ENCODE results near the gene SATB2. TPM values are rescaled to one million over a fixed set of nuclear protein-coding genes. Genes with fewer than 3 reads are reported as not detected.

The SATB2 gene
- total and polyA plus RNA-seq, 2 donors from 2014 or later = 1.3 to 17.5 TPM

DNA sequence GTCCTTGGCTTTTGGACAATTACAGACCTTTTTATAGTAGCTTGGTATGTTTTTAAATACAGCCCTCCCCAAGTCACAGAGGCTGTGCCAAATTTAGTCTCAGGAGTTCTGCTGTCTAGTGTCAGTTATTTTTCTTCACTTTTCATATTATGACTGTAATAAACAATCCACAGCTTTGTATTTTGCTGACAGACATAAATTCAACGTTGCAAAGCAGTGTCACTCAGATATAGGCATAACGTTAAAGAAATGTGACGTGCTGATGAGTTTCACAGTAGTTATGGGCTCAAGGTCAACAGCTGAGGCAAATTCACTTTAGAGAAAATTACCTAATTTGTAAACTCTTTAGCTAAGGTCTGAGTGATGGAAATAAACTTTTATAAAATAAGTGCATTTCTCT lies 151.6 kb downstream of the SATB2 start:
- Histone ChIP-seq H3K27ac (ENCODE audit: low read depth in 2 of 2, low read length in 2 of 2) (no peak overlapping the region), H3K36me3 (ENCODE audit: control insufficient read depth in 2 of 3, insufficient read depth in 3 of 3, low read length in 3 of 3) (no peaks in the 10 kb centered on the region), H3K4me1 (ENCODE audit: control insufficient read depth in 2 of 3, insufficient read depth in 2 of 3, low read depth in 1 of 3, low read length in 3 of 3) (no peaks in the 10 kb centered on the region), H3K9ac (ENCODE audit: low read length in 3 of 3) (no peak overlapping the region), H3K4me3 (ENCODE audit: low read length in 3 of 3) (no peak overlapping the region), H3K9me3 (ENCODE audit: control insufficient read depth in 2 of 3, insufficient read depth in 1 of 3, low read length in 3 of 3) (no peaks in the 10 kb centered on the region), H3K27me3 (ENCODE audit: control insufficient read depth, insufficient read depth, low read length) (no peaks in the 10 kb centered on the region)
- FAIRE-seq (no peak), DNase-seq (no peak)
- intact Hi-C loops (cut with DNase I) = no loop called here
- no peak for TF ChIP-seq CTCF (IDR thresholded peaks at IDR 0.05; ENCODE audit: borderline replicate concordance, extremely low read depth, insufficient read depth)

DNA sequence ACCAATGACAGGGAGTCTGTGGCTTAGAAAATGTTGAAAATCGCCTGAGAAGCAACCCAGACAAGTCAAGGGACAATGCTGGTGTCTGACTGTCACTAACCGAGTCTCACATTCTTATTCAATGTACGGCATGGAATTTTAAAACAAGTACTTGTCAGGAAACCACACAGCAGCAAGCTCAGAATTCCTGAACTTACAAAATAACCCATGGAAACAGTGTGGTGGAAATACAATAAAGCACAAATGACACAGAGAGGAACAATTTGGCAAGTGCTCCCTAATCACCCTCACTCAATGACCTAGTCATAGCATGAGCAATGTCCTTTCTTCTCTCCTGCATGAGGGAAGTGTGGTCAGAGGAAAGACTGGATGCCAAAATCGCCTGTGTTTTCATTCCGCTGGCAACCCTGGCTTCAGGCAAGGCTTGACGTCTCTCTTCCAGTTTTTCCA lies 154.0 kb downstream of the SATB2 start:
- no peak for TF ChIP-seq CTCF (IDR thresholded peaks at IDR 0.05; ENCODE audit: borderline replicate concordance, extremely low read depth, insufficient read depth)
- H3K4me1 ChIP-seq (ENCODE audit: control insufficient read depth in 2 of 3, insufficient read depth in 2 of 3, low read depth in 1 of 3, low read length in 3 of 3) = no peaks in the 10 kb centered on the region
- no peak overlapping the region for H3K27ac ChIP-seq (ENCODE audit: low read depth in 2 of 2, low read length in 2 of 2)
- H3K27me3 ChIP-seq (ENCODE audit: control insufficient read depth, insufficient read depth, low read length) = no peaks in the 10 kb centered on the region
- no peak overlapping the region for H3K4me3 ChIP-seq (ENCODE audit: low read length in 3 of 3)
- H3K9me3 ChIP-seq (ENCODE audit: control insufficient read depth in 2 of 3, insufficient read depth in 1 of 3, low read length in 3 of 3) = peaks cover 0 to 3% (median 0%) of the 10 kb centered on the region in 3 donors
- FAIRE-seq (no peak), DNase-seq (no peak)
- H3K9ac ChIP-seq (ENCODE audit: low read length in 3 of 3) = no peak overlapping the region
- intact Hi-C loops (cut with DNase I) = no loop called here
- H3K36me3 ChIP-seq (ENCODE audit: control insufficient read depth in 2 of 3, insufficient read depth in 3 of 3, low read length in 3 of 3) = no peaks in the 10 kb centered on the region

DNA sequence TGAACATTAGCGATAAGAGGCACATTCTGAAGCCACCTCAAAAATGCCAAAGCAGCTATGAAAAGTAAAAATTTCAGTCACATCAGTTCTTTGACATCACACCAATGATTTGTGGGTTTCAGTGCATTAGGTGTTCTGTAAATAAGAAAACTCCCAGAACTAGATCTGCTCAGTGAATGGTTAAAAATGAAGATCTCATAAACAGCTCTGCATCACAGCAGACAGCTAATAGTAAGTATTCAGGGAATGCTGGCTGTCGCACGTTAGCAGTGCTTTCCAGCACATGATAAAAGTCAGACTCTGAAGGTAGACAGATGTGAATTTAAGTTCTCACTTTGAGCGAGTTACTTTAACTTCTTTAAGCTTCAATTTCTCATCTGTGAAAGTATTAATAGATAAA lies 154.9 kb downstream of the SATB2 start:
- no peak overlapping the region for H3K27ac ChIP-seq (ENCODE audit: low read depth in 2 of 2, low read length in 2 of 2)
- no peak overlapping the region for H3K9ac ChIP-seq (ENCODE audit: low read length in 3 of 3)
- H3K9me3 ChIP-seq (ENCODE audit: control insufficient read depth in 2 of 3, insufficient read depth in 1 of 3, low read length in 3 of 3) = peaks cover 0 to 3% (median 0%) of the 10 kb centered on the region in 3 donors
- FAIRE-seq = no peak
- DNase-seq = no peak
- TF ChIP-seq CTCF (IDR thresholded peaks at IDR 0.05; ENCODE audit: borderline replicate concordance, extremely low read depth, insufficient read depth) = no peak
- no peaks in the 10 kb centered on the region for H3K36me3 ChIP-seq (ENCODE audit: control insufficient read depth in 2 of 3, insufficient read depth in 3 of 3, low read length in 3 of 3)
- intact Hi-C loops (cut with DNase I) = no loop called here
- no peaks in the 10 kb centered on the region for H3K27me3 ChIP-seq (ENCODE audit: control insufficient read depth, insufficient read depth, low read length)
- no peak overlapping the region for H3K4me3 ChIP-seq (ENCODE audit: low read length in 3 of 3)
- no peaks in the 10 kb centered on the region for H3K4me1 ChIP-seq (ENCODE audit: control insufficient read depth in 2 of 3, insufficient read depth in 2 of 3, low read depth in 1 of 3, low read length in 3 of 3)

DNA sequence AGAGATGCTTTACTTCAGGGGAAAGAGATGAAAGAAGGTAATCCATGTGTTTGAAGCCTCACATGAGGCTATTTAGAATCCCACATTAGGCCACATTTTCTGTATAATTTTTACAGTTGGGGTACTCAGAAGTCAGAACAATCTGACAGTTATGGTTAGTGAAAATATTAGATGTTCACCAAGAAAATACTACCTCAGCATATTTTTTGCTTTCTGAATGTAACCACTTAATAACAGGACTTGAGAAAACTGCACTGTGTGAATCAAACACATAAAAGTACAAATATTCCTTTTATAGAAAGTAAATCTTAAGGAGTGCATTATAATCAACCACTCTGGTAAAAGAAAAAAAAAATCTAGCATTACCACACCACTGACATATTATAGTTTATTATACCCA lies 169.3 kb downstream of the SATB2 start:
- H3K9me3 ChIP-seq (ENCODE audit: control insufficient read depth in 2 of 3, insufficient read depth in 1 of 3, low read length in 3 of 3) = no peaks in the 10 kb centered on the region
- no peaks in the 10 kb centered on the region for H3K36me3 ChIP-seq (ENCODE audit: control insufficient read depth in 2 of 3, insufficient read depth in 3 of 3, low read length in 3 of 3)
- H3K4me1 ChIP-seq (ENCODE audit: control insufficient read depth in 2 of 3, insufficient read depth in 2 of 3, low read depth in 1 of 3, low read length in 3 of 3) = no peaks in the 10 kb centered on the region
- no peak overlapping the region for H3K4me3 ChIP-seq (ENCODE audit: low read length in 3 of 3)
- TF ChIP-seq CTCF (IDR thresholded peaks at IDR 0.05; ENCODE audit: borderline replicate concordance, extremely low read depth, insufficient read depth) = no peak
- no peak overlapping the region for H3K27ac ChIP-seq (ENCODE audit: low read depth in 2 of 2, low read length in 2 of 2)
- no peak overlapping the region for H3K9ac ChIP-seq (ENCODE audit: low read length in 3 of 3)
- no peak for FAIRE-seq
- DNase-seq = no peak
- no peaks in the 10 kb centered on the region for H3K27me3 ChIP-seq (ENCODE audit: control insufficient read depth, insufficient read depth, low read length)
- intact Hi-C loops (cut with DNase I) = no loop called here

Data from kidney (tissue), 14 donors.